ENCODE results near the gene SLC7A10.

The SLC7A10 gene

GRCh38 chr19:33225458-33225926 lies at the start of gene SLC7A10:
SLC7A10 (minus strand) TSS chr19:33225850; CDS start chr19:33225703, 147 bp downstream.
- DNase-seq (ENCODE audit: low read depth, low spot score): no peak

GRCh38 chr19:33274663-33275558 lies 49.3 kb upstream of the SLC7A10 start:
- DNase-seq (ENCODE audit: low read depth, low spot score): no peak

- no peak for DNase-seq (ENCODE audit: low read depth, low spot score)
Measured at GRCh38 chr19:33273881-33274662, 48.4 kb upstream of the SLC7A10 start.

- no peak for DNase-seq (ENCODE audit: low read depth, low spot score)
Measured at GRCh38 chr19:33273065-33273736, 47.6 kb upstream of the SLC7A10 start.

GRCh38 chr19:33271246-33272021 lies 45.8 kb upstream of the SLC7A10 start:
- no peak for DNase-seq (ENCODE audit: low read depth, low spot score)

GRCh38 chr19:33270769-33271168 lies 45.1 kb upstream of the SLC7A10 start:
- no peak for DNase-seq (ENCODE audit: low read depth, low spot score)

GRCh38 chr19:33269016-33269415 lies 43.4 kb upstream of the SLC7A10 start:
- no peak for DNase-seq (ENCODE audit: low read depth, low spot score)

- DNase-seq (ENCODE audit: low read depth, low spot score): no peak
Measured at GRCh38 chr19:33268162-33268991, 42.7 kb upstream of the SLC7A10 start.

GRCh38 chr19:33267706-33268105 lies 42.1 kb upstream of the SLC7A10 start:
- no peak for DNase-seq (ENCODE audit: low read depth, low spot score)

GRCh38 chr19:33266974-33267484 lies 41.4 kb upstream of the SLC7A10 start:
- DNase-seq (ENCODE audit: low read depth, low spot score): no peak

GRCh38 chr19:33264881-33265445 lies 39.3 kb upstream of the SLC7A10 start:
- DNase-seq (ENCODE audit: low read depth, low spot score): no peak

- no peak for DNase-seq (ENCODE audit: low read depth, low spot score)
Measured at GRCh38 chr19:33263325-33264023, 37.8 kb upstream of the SLC7A10 start.

GRCh38 chr19:33261511-33262189 lies 36.0 kb upstream of the SLC7A10 start:
- DNase-seq (ENCODE audit: low read depth, low spot score): no peak

- DNase-seq (ENCODE audit: low read depth, low spot score): no peak
Measured at GRCh38 chr19:33260628-33261418, 35.2 kb upstream of the SLC7A10 start.

- DNase-seq (ENCODE audit: low read depth, low spot score): no peak
Measured at GRCh38 chr19:33259539-33259938, 33.9 kb upstream of the SLC7A10 start.

- no peak for DNase-seq (ENCODE audit: low read depth, low spot score)
Measured at GRCh38 chr19:33257828-33258227, 32.2 kb upstream of the SLC7A10 start.

GRCh38 chr19:33256261-33256660 lies 30.6 kb upstream of the SLC7A10 start:
- no peak for DNase-seq (ENCODE audit: low read depth, low spot score)

- DNase-seq (ENCODE audit: low read depth, low spot score): no peak
Measured at GRCh38 chr19:33255781-33256180, 30.1 kb upstream of the SLC7A10 start.

Data from iPS DF 19.7 (cell line).